GM18951 (cell line): Measurements from ENCODE around the gene RBM18.

ENCODE experiments used
- POLR2A ChIP-seq: IDR thresholded peaks from 4 replicates; pipeline ENCODE4 v1.6.1; 2011; ENCODE audit warnings: mild to moderate bottlenecking; ENCODE audit not compliant: insufficient read length, insufficient read depth; ENCODE audit errors: extremely low read depth
- in situ Hi-C: fragments of 300-500 bp; cut with MboI; formaldehyde crosslinking; loops from one replicate; pipeline ENCODE4 v1.12.0; 2022; ENCODE audit warnings: low sequenced_read_pairs, mixed read lengths, inconsistent platforms; ENCODE audit not compliant: unreplicated experiment

RBM18 gene

GRCh38 chr9:122264360-122265148 lies at the start of gene RBM18, which contains the start of gene MRRF:
Gene RBM18 (minus strand): TSS chr9:122264840. CDS start chr9:122261492, 3,348 bp downstream.
Gene MRRF (plus strand): TSS chr9:122264882. CDS start chr9:122270892, 6,010 bp downstream.
- peak; percentile 94 for TF ChIP-seq POLR2A
- in situ Hi-C loops = no loop called here

- TF ChIP-seq POLR2A = no peak
Observed at GRCh38 chr9:122314165-122314564, 49.5 kb upstream of the RBM18 start.

GRCh38 chr9:122309861-122310260 lies 45.2 kb upstream of the RBM18 start:
- no peak for TF ChIP-seq POLR2A
- in situ Hi-C loops = no loop called here

More at GRCh38 chr9:122314165-122314564, 49.5 kb upstream of the RBM18 start:
- in situ Hi-C loops = no loop called here

GRCh38 chr9:122307925-122308324 lies 43.3 kb upstream of the RBM18 start:
- no peak for TF ChIP-seq POLR2A
- in situ Hi-C loops = no loop called here

- in situ Hi-C loops = no loop called here
- TF ChIP-seq POLR2A = no peak
Observed at GRCh38 chr9:122307061-122307460, 42.4 kb upstream of the RBM18 start.

- TF ChIP-seq POLR2A = no peak
- in situ Hi-C loops = no loop called here
Observed at GRCh38 chr9:122302237-122303093, 37.8 kb upstream of the RBM18 start.

- in situ Hi-C loops = no loop called here
- no peak for TF ChIP-seq POLR2A
Observed at GRCh38 chr9:122297512-122297911, 32.9 kb upstream of the RBM18 start.

- TF ChIP-seq POLR2A = no peak
- in situ Hi-C loops = no loop called here
Observed at GRCh38 chr9:122294531-122294930, 29.9 kb upstream of the RBM18 start.

- in situ Hi-C loops = no loop called here
- TF ChIP-seq POLR2A = no peak
Observed at GRCh38 chr9:122291458-122291857, 26.8 kb upstream of the RBM18 start.

GRCh38 chr9:122287214-122287720 lies 22.6 kb upstream of the RBM18 start:
- in situ Hi-C loops = no loop called here
- no peak for TF ChIP-seq POLR2A

- in situ Hi-C loops = no loop called here
- no peak for TF ChIP-seq POLR2A
Observed at GRCh38 chr9:122286764-122287163, 22.1 kb upstream of the RBM18 start.

- TF ChIP-seq POLR2A = no peak
Observed at GRCh38 chr9:122281368-122281767, 16.7 kb upstream of the RBM18 start.

GRCh38 chr9:122277285-122277897 lies 12.8 kb upstream of the RBM18 start:
- in situ Hi-C loops = no loop called here
- no peak for TF ChIP-seq POLR2A

More at GRCh38 chr9:122281368-122281767, 16.7 kb upstream of the RBM18 start:
- in situ Hi-C loops = no loop called here
